Common myeloid progenitor, CD34-positive (primary cell): ENCODE measurements around the gene STRBP.
A peak's percentile ranks its signal among the peaks of the same experiment; 100 is the strongest.

ENCODE experiments used
- CTCF ChIA-PET: fragments of 350-600 bp; sonication (Branson Sonifier 250); formaldehyde crosslinking; loops from one replicate; lab custom pipeline; 2021; ENCODE audit warnings: antibody characterized with exemption; lab: Charles Lee
- POLR2A ChIA-PET: fragments of 350-600 bp; sonication (Branson Sonifier 250); formaldehyde crosslinking; loops from one replicate; lab custom pipeline; 2021; ENCODE audit warnings: antibody characterized with exemption; lab: Charles Lee
- DNase-seq, 3 donors: peaks; one replicate each; pipeline versions ENCODE4 v3.0.0 to v3.0.0-alpha.2; 2013
- H3K27ac ChIP-seq, 2 experiments: 1 replicate in 1 of 2; 2 replicates in 1 of 2; pipeline ENCODE4 v1.7.0; 2013; ENCODE audit warnings: inconsistent platforms in 2 of 2, low read length in 2 of 2, mild to moderate bottlenecking in 2 of 2, low read depth in 1 of 2, moderate library complexity in 1 of 2; ENCODE audit not compliant: severe bottlenecking in 2 of 2, insufficient read depth in 1 of 2, poor library complexity in 1 of 2
- H3K27me3 ChIP-seq, 5 experiments: replicated peaks in 2 of 5; 1 replicate in 3 of 5; 2 replicates in 2 of 5; pipeline versions ENCODE4 v1.6.1 to v1.7.0; 2013; ENCODE audit warnings: low read length in 4 of 5, mild to moderate bottlenecking in 2 of 5, moderate library complexity in 2 of 5, inconsistent platforms in 1 of 5; ENCODE audit not compliant: insufficient read depth in 5 of 5, control insufficient read depth in 4 of 5
- H3K36me3 ChIP-seq, 4 experiments: 1 replicate in 2 of 4; 2 replicates in 2 of 4; pipeline versions ENCODE4 v1.6.1 to v1.7.0; 2013; ENCODE audit warnings: low read length in 3 of 4, control low read depth in 1 of 4, mild to moderate bottlenecking in 1 of 4; ENCODE audit not compliant: control insufficient read depth in 4 of 4, insufficient read depth in 4 of 4
- H3K4me1 ChIP-seq, 4 experiments: 1 replicate in 3 of 4; 2 replicates in 1 of 4; pipeline versions ENCODE4 v1.6.1 to v1.7.1; 2013; ENCODE audit warnings: low read length in 3 of 4, mild to moderate bottlenecking in 3 of 4, control low read depth in 1 of 4, inconsistent platforms in 1 of 4, moderate library complexity in 1 of 4; ENCODE audit not compliant: control insufficient read depth in 4 of 4, insufficient read depth in 4 of 4; ENCODE audit errors: control extremely low read depth in 1 of 4
- H3K4me3 ChIP-seq, 7 experiments: 1 replicate in 4 of 7; 2 replicates in 3 of 7; pipeline versions ENCODE4 v1.5.1 to v1.7.0; 2013; ENCODE audit warnings: mild to moderate bottlenecking in 7 of 7, low read length in 6 of 7, moderate library complexity in 6 of 7, inconsistent platforms in 2 of 7, low read depth in 2 of 7, control low read depth in 1 of 7; ENCODE audit not compliant: insufficient read depth in 4 of 7, control insufficient read depth in 1 of 7; ENCODE audit errors: extremely low read depth in 1 of 7
- H3K9me3 ChIP-seq, 5 experiments: 1 replicate in 4 of 5; 2 replicates in 1 of 5; pipeline versions ENCODE4 v1.6.1 to v1.7.1; 2013; ENCODE audit warnings: low read length in 4 of 5, mild to moderate bottlenecking in 2 of 5, inconsistent platforms in 1 of 5, low read depth in 1 of 5, moderate library complexity in 1 of 5; ENCODE audit not compliant: control insufficient read depth in 4 of 5, insufficient read depth in 2 of 5; ENCODE audit errors: control extremely low read depth in 1 of 5
- WGBS: methylation state at CpG from one replicate; pipeline ENCODE4 v1.1.5; 2013; ENCODE audit not compliant: insufficient coverage; 5-methylcytosine and 5-hydroxymethylcytosine counted together

STRBP gene

GRCh38 chr9:123089790-123090189 is 178.6 kb downstream of the STRBP start:
- Histone ChIP-seq H3K36me3 (peaks cover 31 to 94% (median 53%) of the 10 kb centered on the region in 4 experiments), H3K9me3 (no peaks in the 10 kb centered on the region), H3K27me3 (no peaks in the 10 kb centered on the region), H3K27ac (peak overlapping the region in 1 of 2 experiments; percentile 30), H3K4me3 (no peak overlapping the region), H3K4me1 (no peaks in the 10 kb centered on the region)
- ChIA-PET POLR2A (no interaction called here), CTCF (interaction anchor here (1.3 to 6.1 kb wide), 4 partner anchors 8 to 260 kb away, joined by 3 to 46 read pairs (median 34); no protein-coding TSS in a partner anchor)
- WGBS: 100% methylated on average over 4 of the region's 5 CpGs
- no peak for DNase-seq

DNA sequence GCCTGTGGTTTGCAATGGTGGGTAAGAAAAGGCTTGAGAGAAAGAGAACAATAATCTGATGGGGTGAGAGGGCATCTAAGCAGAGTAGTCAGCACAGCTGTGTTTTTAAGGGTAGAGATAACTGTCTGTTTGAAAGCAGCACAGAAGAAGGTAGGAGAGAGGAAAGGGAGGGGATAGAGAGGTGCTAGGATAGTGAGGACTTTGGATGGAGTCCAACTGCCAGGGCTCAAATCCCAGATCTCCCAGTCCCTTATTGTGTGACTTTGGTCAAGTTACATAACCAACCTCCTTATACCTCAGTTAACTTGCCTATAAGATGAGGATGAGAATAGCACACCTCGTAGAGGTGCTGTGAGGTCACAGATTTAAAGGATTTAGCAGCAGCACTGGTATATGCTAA is 179.3 kb downstream of the STRBP start:
- ChIA-PET CTCF (interaction anchor here (4.9 to 6.1 kb wide), 2 partner anchors 8 to 12 kb away, joined by 37 to 46 read pairs; no protein-coding TSS in a partner anchor), POLR2A (no interaction called here)
- Histone ChIP-seq H3K27ac (no peak overlapping the region), H3K4me1 (no peaks in the 10 kb centered on the region), H3K9me3 (no peaks in the 10 kb centered on the region), H3K27me3 (no peaks in the 10 kb centered on the region), H3K4me3 (no peak overlapping the region), H3K36me3 (peaks cover 32 to 98% (median 56%) of the 10 kb centered on the region in 4 experiments)
- WGBS: no CpG with 5 or more reads among the region's 1 CpG
- DNase-seq: no peak

- Histone ChIP-seq H3K36me3 (peaks cover 34 to 96% (median 53%) of the 10 kb centered on the region in 4 experiments), H3K27me3 (no peaks in the 10 kb centered on the region), H3K27ac (no peak overlapping the region), H3K9me3 (no peaks in the 10 kb centered on the region), H3K4me3 (no peak overlapping the region), H3K4me1 (no peaks in the 10 kb centered on the region)
- DNase-seq: no peak
- ChIA-PET POLR2A (no interaction called here), CTCF (interaction anchor here (1.0 to 2.0 kb wide), 4 partner anchors 8 to 295 kb away, joined by 3 to 9 read pairs (median 3); no protein-coding TSS in a partner anchor)
- WGBS: no CpG with 5 or more reads among the region's 4 CpGs
These were observed 181.0 kb downstream of the STRBP start for GRCh38 chr9:123087359-123087888.

- no peak for DNase-seq
- ChIA-PET POLR2A (no interaction called here), CTCF (interaction anchor here (1.1 to 6.5 kb wide), 3 partner anchors 17 to 266 kb away, joined by 3 to 101 read pairs (median 9); no protein-coding TSS in a partner anchor)
- no peak overlapping the region for H3K27ac ChIP-seq
- WGBS: 100% methylated on average over 2 of the region's 2 CpGs
- no peak overlapping the region for H3K4me3 ChIP-seq
- H3K36me3 ChIP-seq: peaks cover 30 to 93% (median 45%) of the 10 kb centered on the region in 4 experiments
- H3K9me3 ChIP-seq: no peaks in the 10 kb centered on the region
- H3K27me3 ChIP-seq: no peaks in the 10 kb centered on the region
- H3K4me1 ChIP-seq: peaks cover 0 to 5% (median 4%) of the 10 kb centered on the region in 4 experiments
These were observed 182.5 kb downstream of the STRBP start for GRCh38 chr9:123085916-123086315.

DNA sequence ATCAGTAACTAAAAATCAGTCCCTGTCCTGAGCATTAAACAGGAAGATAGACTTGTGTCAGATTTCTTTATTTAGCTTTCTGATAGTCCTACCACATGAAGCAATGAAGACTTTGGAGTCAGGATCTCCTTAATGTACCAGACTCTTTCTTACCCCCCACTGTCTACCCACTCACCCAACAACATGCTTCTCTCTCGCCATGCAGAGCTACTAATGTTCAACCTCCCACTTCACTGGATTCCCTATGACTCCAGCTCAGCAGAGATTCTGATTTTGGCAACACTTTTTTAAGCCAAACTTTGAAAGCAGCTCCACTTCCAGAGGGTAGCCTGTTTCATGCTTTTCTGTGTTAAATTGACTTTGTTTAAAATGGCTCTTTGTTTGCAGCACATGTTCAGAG is 184.1 kb downstream of the STRBP start:
- CTCF ChIA-PET: interaction anchor here (1.0 to 6.5 kb wide), 5 partner anchors 11 to 268 kb away, joined by 3 to 101 read pairs (median 4); no protein-coding TSS in a partner anchor
- H3K27ac ChIP-seq: no peak overlapping the region
- H3K9me3 ChIP-seq: no peaks in the 10 kb centered on the region
- H3K27me3 ChIP-seq: no peaks in the 10 kb centered on the region
- DNase-seq: no peak
- H3K4me1 ChIP-seq: peaks cover 8 to 20% (median 16%) of the 10 kb centered on the region in 4 experiments
- H3K36me3 ChIP-seq: peaks cover 27 to 84% (median 37%) of the 10 kb centered on the region in 4 experiments
- no peak overlapping the region for H3K4me3 ChIP-seq
- POLR2A ChIA-PET: no interaction called here
- 100% methylated on average over 1 of the region's 1 CpG for WGBS

GRCh38 chr9:123083680-123084079 is 184.7 kb downstream of the STRBP start:
- Histone ChIP-seq H3K36me3 (peaks cover 27 to 83% (median 39%) of the 10 kb centered on the region in 4 experiments), H3K4me1 (peaks cover 8 to 20% (median 16%) of the 10 kb centered on the region in 4 experiments), H3K27ac (no peak overlapping the region), H3K4me3 (no peak overlapping the region), H3K9me3 (no peaks in the 10 kb centered on the region), H3K27me3 (no peaks in the 10 kb centered on the region)
- ChIA-PET CTCF (interaction anchor here (1.4 to 6.5 kb wide), 3 partner anchors 8 to 268 kb away, joined by 4 to 101 read pairs (median 46); no protein-coding TSS in a partner anchor), POLR2A (no interaction called here)
- DNase-seq: no peak
- 92% methylated on average over 6 of the region's 6 CpGs for WGBS

DNA sequence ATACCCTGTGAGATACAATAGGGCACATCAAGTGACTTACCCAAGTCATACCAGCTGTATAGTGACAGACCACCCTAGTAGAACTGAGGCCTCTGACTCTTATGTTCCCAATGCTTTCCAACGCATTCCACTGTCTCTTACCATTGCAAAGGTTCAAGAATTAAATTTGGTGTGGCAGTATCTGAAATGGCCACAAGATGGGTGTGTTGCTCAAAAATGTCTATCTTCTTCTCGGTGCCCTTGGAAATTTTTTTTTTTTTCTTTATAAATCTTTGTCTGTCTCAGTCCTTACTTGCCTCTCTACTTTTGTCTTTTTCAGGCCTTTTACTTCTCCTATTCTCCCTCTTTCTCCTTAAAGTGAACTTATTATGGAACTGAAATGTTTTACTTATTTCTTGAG is 186.6 kb downstream of the STRBP start:
- ChIA-PET POLR2A (no interaction called here), CTCF (interaction anchor here (0.7 to 6.5 kb wide), 18 partner anchors 8 to 304 kb away, joined by 3 to 101 read pairs (median 4); no protein-coding TSS in a partner anchor)
- peak; percentile 58 to 76 (median 74) for DNase-seq
- Histone ChIP-seq H3K4me1 (peaks cover 8 to 20% (median 16%) of the 10 kb centered on the region in 4 experiments), H3K4me3 (no peak overlapping the region), H3K9me3 (no peaks in the 10 kb centered on the region), H3K27me3 (no peaks in the 10 kb centered on the region), H3K27ac (no peak overlapping the region), H3K36me3 (peaks cover 23 to 83% (median 39%) of the 10 kb centered on the region in 4 experiments)
- WGBS: 33% methylated on average over 1 of the region's 2 CpGs
